OCI-LY7 (cell line): ENCODE results near the gene UBE2J1.

ENCODE experiments used
- CTCF ChIP-seq: fragments of 200-600 bp; sonication (generic); conservative IDR thresholded peaks from 2 replicates; pipeline ENCODE4 v1.5.1; 2014; ENCODE audit warnings: mild to moderate bottlenecking, antibody characterized with exemption, low read length, moderate library complexity, mixed read lengths
- EZH2phosphoT487 ChIP-seq: fragments of 200-600 bp; sonication (generic); IDR thresholded peaks from 2 replicates; pipeline ENCODE4 v1.6.1; 2018; ENCODE audit warnings: low read depth, borderline replicate concordance, mild to moderate bottlenecking, mixed run types, antibody characterized with exemption, low read length, moderate library complexity, mixed read lengths

- TF ChIP-seq EZH2phosphoT487 (no peak), CTCF (no peak)
Measured at GRCh38 chr6:89346433-89346832, 6.1 kb downstream of the UBE2J1 start.
